ENCODE measurements around the gene PIEZO1.

Gene PIEZO1

GRCh38 chr16:88815227-88815626 lies 30.2 kb upstream of the PIEZO1 start:
- H3K9ac ChIP-seq (ENCODE audit: low read length), result no peak overlapping the region
- H3K27ac ChIP-seq (ENCODE audit: low read depth, low read length), result no peak overlapping the region
- no peak overlapping the region for H4K91ac ChIP-seq (ENCODE audit: low read depth, low read length)
- H3K79me1 ChIP-seq (ENCODE audit: low read length), result peaks cover 14% of the 10 kb centered on the region
- no peak overlapping the region for H2BK12ac ChIP-seq (ENCODE audit: low read length)
- no CpG with 5 or more reads among the region's 10 CpGs for WGBS (ENCODE audit: extremely low coverage, insufficient coverage, insufficient read length)
- H3K4me3 ChIP-seq (ENCODE audit: low read depth, low read length), result no peak overlapping the region
- H3K27me3 ChIP-seq (ENCODE audit: insufficient read depth, low read length), result no peaks in the 10 kb centered on the region
- H3K79me2 ChIP-seq (ENCODE audit: control insufficient read depth, insufficient read depth, low read length, poor library complexity), result peaks cover 9% of the 10 kb centered on the region
- no peaks in the 10 kb centered on the region for H3K36me3 ChIP-seq (ENCODE audit: control insufficient read depth in 1 of 2, insufficient read depth in 2 of 2, low read length in 2 of 2)
- peaks cover 9 to 17% of the 10 kb centered on the region in 2 experiments for H3K4me1 ChIP-seq (ENCODE audit: control insufficient read depth in 1 of 2, insufficient read depth in 2 of 2, low read length in 2 of 2)
- H2AK5ac ChIP-seq (ENCODE audit: low read length), result no peak overlapping the region
- H3K9me3 ChIP-seq (ENCODE audit: insufficient read depth, low read depth, low read length), result peaks cover 2% of the 10 kb centered on the region
- no peak overlapping the region for H4K12ac ChIP-seq (ENCODE audit: low read depth, low read length)
- H2BK5ac ChIP-seq (ENCODE audit: low read depth, low read length, poor library complexity), result no peak overlapping the region
- H3K18ac ChIP-seq (ENCODE audit: low read length), result no peak overlapping the region
- no peak overlapping the region for H3K4ac ChIP-seq (ENCODE audit: low read depth, low read length)
- H2BK120ac ChIP-seq (ENCODE audit: insufficient read depth, low read length, poor library complexity), result no peak overlapping the region
- no peak overlapping the region for H3K14ac ChIP-seq (ENCODE audit: low read length)
- H4K8ac ChIP-seq (ENCODE audit: low read depth, low read length), result no peak overlapping the region
- no peak for DNase-seq
- H3K4me2 ChIP-seq (ENCODE audit: low read length), result no peak overlapping the region
- no peak overlapping the region for H3K23ac ChIP-seq (ENCODE audit: low read length)
- H2AFZ ChIP-seq (ENCODE audit: insufficient read depth, low read length, poor library complexity), result no peak overlapping the region

- H3K9me3 ChIP-seq (ENCODE audit: insufficient read depth, low read depth, low read length), result peaks cover 2% of the 10 kb centered on the region
- H2AFZ ChIP-seq (ENCODE audit: insufficient read depth, low read length, poor library complexity), result no peak overlapping the region
- H3K27me3 ChIP-seq (ENCODE audit: insufficient read depth, low read length), result no peaks in the 10 kb centered on the region
- H3K23ac ChIP-seq (ENCODE audit: low read length), result no peak overlapping the region
- no peak overlapping the region for H3K9ac ChIP-seq (ENCODE audit: low read length)
- H2AK5ac ChIP-seq (ENCODE audit: low read length), result no peak overlapping the region
- no peak overlapping the region for H2BK12ac ChIP-seq (ENCODE audit: low read length)
- H3K4me2 ChIP-seq (ENCODE audit: low read length), result no peak overlapping the region
- WGBS (ENCODE audit: extremely low coverage, insufficient coverage, insufficient read length), result no CpG with 5 or more reads among the region's 13 CpGs
- no peak overlapping the region for H2BK5ac ChIP-seq (ENCODE audit: low read depth, low read length, poor library complexity)
- peaks cover 9% of the 10 kb centered on the region for H3K79me2 ChIP-seq (ENCODE audit: control insufficient read depth, insufficient read depth, low read length, poor library complexity)
- DNase-seq, result no peak
- H3K14ac ChIP-seq (ENCODE audit: low read length), result no peak overlapping the region
- no peak overlapping the region for H3K4me3 ChIP-seq (ENCODE audit: low read depth, low read length)
- H3K27ac ChIP-seq (ENCODE audit: low read depth, low read length), result no peak overlapping the region
- no peak overlapping the region for H4K91ac ChIP-seq (ENCODE audit: low read depth, low read length)
- H2BK120ac ChIP-seq (ENCODE audit: insufficient read depth, low read length, poor library complexity), result no peak overlapping the region
- no peak overlapping the region for H4K8ac ChIP-seq (ENCODE audit: low read depth, low read length)
- no peak overlapping the region for H4K12ac ChIP-seq (ENCODE audit: low read depth, low read length)
- H3K18ac ChIP-seq (ENCODE audit: low read length), result no peak overlapping the region
- H3K36me3 ChIP-seq (ENCODE audit: control insufficient read depth in 1 of 2, insufficient read depth in 2 of 2, low read length in 2 of 2), result peaks cover 8 to 11% of the 10 kb centered on the region in 2 experiments
- H3K4me1 ChIP-seq (ENCODE audit: control insufficient read depth in 1 of 2, insufficient read depth in 2 of 2, low read length in 2 of 2), result peaks cover 9 to 22% of the 10 kb centered on the region in 2 experiments
- H3K79me1 ChIP-seq (ENCODE audit: low read length), result peaks cover 14% of the 10 kb centered on the region
- H3K4ac ChIP-seq (ENCODE audit: low read depth, low read length), result no peak overlapping the region
Measured at GRCh38 chr16:88814144-88814502, 29.1 kb upstream of the PIEZO1 start.

- DNase-seq, result no peak
- H3K14ac ChIP-seq (ENCODE audit: low read length), result no peak overlapping the region
- H3K4me2 ChIP-seq (ENCODE audit: low read length), result no peak overlapping the region
- no peak overlapping the region for H2BK120ac ChIP-seq (ENCODE audit: insufficient read depth, low read length, poor library complexity)
- no peak overlapping the region for H3K4me3 ChIP-seq (ENCODE audit: low read depth, low read length)
- no peak overlapping the region for H2BK5ac ChIP-seq (ENCODE audit: low read depth, low read length, poor library complexity)
- H2AFZ ChIP-seq (ENCODE audit: insufficient read depth, low read length, poor library complexity), result no peak overlapping the region
- peaks cover 13 to 15% of the 10 kb centered on the region in 2 experiments for H3K36me3 ChIP-seq (ENCODE audit: control insufficient read depth in 1 of 2, insufficient read depth in 2 of 2, low read length in 2 of 2)
- H2AK5ac ChIP-seq (ENCODE audit: low read length), result no peak overlapping the region
- H4K8ac ChIP-seq (ENCODE audit: low read depth, low read length), result no peak overlapping the region
- peaks cover 9 to 22% of the 10 kb centered on the region in 2 experiments for H3K4me1 ChIP-seq (ENCODE audit: control insufficient read depth in 1 of 2, insufficient read depth in 2 of 2, low read length in 2 of 2)
- peaks cover 9% of the 10 kb centered on the region for H3K79me2 ChIP-seq (ENCODE audit: control insufficient read depth, insufficient read depth, low read length, poor library complexity)
- WGBS (ENCODE audit: extremely low coverage, insufficient coverage, insufficient read length), result no CpG with 5 or more reads among the region's 26 CpGs
- no peak overlapping the region for H3K9ac ChIP-seq (ENCODE audit: low read length)
- no peak overlapping the region for H4K91ac ChIP-seq (ENCODE audit: low read depth, low read length)
- peaks cover 14% of the 10 kb centered on the region for H3K79me1 ChIP-seq (ENCODE audit: low read length)
- no peak overlapping the region for H3K4ac ChIP-seq (ENCODE audit: low read depth, low read length)
- no peak overlapping the region for H3K18ac ChIP-seq (ENCODE audit: low read length)
- H3K27ac ChIP-seq (ENCODE audit: low read depth, low read length), result no peak overlapping the region
- H2BK12ac ChIP-seq (ENCODE audit: low read length), result no peak overlapping the region
- no peak overlapping the region for H4K12ac ChIP-seq (ENCODE audit: low read depth, low read length)
- no peaks in the 10 kb centered on the region for H3K27me3 ChIP-seq (ENCODE audit: insufficient read depth, low read length)
- H3K23ac ChIP-seq (ENCODE audit: low read length), result no peak overlapping the region
- peaks cover 2% of the 10 kb centered on the region for H3K9me3 ChIP-seq (ENCODE audit: insufficient read depth, low read depth, low read length)
Measured at GRCh38 chr16:88813269-88814143, 28.5 kb upstream of the PIEZO1 start.

- H3K79me2 ChIP-seq (ENCODE audit: control insufficient read depth, insufficient read depth, low read length, poor library complexity), result peaks cover 9% of the 10 kb centered on the region
- peak overlapping the region; percentile 68 for H4K12ac ChIP-seq (ENCODE audit: low read depth, low read length)
- H2AK5ac ChIP-seq (ENCODE audit: low read length), result no peak overlapping the region
- H3K4ac ChIP-seq (ENCODE audit: low read depth, low read length), result no peak overlapping the region
- peak overlapping the region; percentile 58 for H3K18ac ChIP-seq (ENCODE audit: low read length)
- H2BK120ac ChIP-seq (ENCODE audit: insufficient read depth, low read length, poor library complexity), result peak overlapping the region; percentile 82
- no peak overlapping the region for H2BK12ac ChIP-seq (ENCODE audit: low read length)
- peak overlapping the region; percentile 92 for H3K14ac ChIP-seq (ENCODE audit: low read length)
- DNase-seq, result peak; percentile 52 to 84
- H3K9me3 ChIP-seq (ENCODE audit: insufficient read depth, low read depth, low read length), result peaks cover 2% of the 10 kb centered on the region
- H3K9ac ChIP-seq (ENCODE audit: low read length), result no peak overlapping the region
- H3K23ac ChIP-seq (ENCODE audit: low read length), result no peak overlapping the region
- no CpG with 5 or more reads among the region's 37 CpGs for WGBS (ENCODE audit: extremely low coverage, insufficient coverage, insufficient read length)
- peaks cover 9 to 22% of the 10 kb centered on the region in 2 experiments for H3K4me1 ChIP-seq (ENCODE audit: control insufficient read depth in 1 of 2, insufficient read depth in 2 of 2, low read length in 2 of 2)
- H4K91ac ChIP-seq (ENCODE audit: low read depth, low read length), result peak overlapping the region; percentile 95
- H3K4me3 ChIP-seq (ENCODE audit: low read depth, low read length), result peak overlapping the region; percentile 77
- peak overlapping the region; percentile 94 for H3K27ac ChIP-seq (ENCODE audit: low read depth, low read length)
- H4K8ac ChIP-seq (ENCODE audit: low read depth, low read length), result peak overlapping the region; percentile 98
- H2BK5ac ChIP-seq (ENCODE audit: low read depth, low read length, poor library complexity), result no peak overlapping the region
- peak overlapping the region; percentile 86 for H2AFZ ChIP-seq (ENCODE audit: insufficient read depth, low read length, poor library complexity)
- peaks cover 21 to 23% of the 10 kb centered on the region in 2 experiments for H3K36me3 ChIP-seq (ENCODE audit: control insufficient read depth in 1 of 2, insufficient read depth in 2 of 2, low read length in 2 of 2)
- H3K4me2 ChIP-seq (ENCODE audit: low read length), result peak overlapping the region; percentile 98
- H3K27me3 ChIP-seq (ENCODE audit: insufficient read depth, low read length), result no peaks in the 10 kb centered on the region
- H3K79me1 ChIP-seq (ENCODE audit: low read length), result peaks cover 14% of the 10 kb centered on the region
Measured at GRCh38 chr16:88812513-88813268, 27.7 kb upstream of the PIEZO1 start.

Measured in trophoblast cell (in vitro differentiated cells and primary cell).